Loucy (cell line): ENCODE results near the gene HHLA2.

Experiments
- H2AFZ ChIP-seq: fragments of 200-600 bp; sonication (generic); 2 replicates; pipeline ENCODE4 v1.6.0; 2016; ENCODE audit warnings: antibody characterized with exemption, mild to moderate bottlenecking, low read length, moderate library complexity
- H3F3A ChIP-seq: fragments of 200-600 bp; 2 replicates; pipeline ENCODE4 v1.6.0; 2016; ENCODE audit warnings: antibody characterized with exemption, low read depth, mild to moderate bottlenecking
- H3K27me3 ChIP-seq: fragments of 200-600 bp; sonication (generic); 2 replicates; pipeline ENCODE4 v1.6.1; 2014; ENCODE audit warnings: low read length, mild to moderate bottlenecking; ENCODE audit not compliant: insufficient read depth, poor library complexity, severe bottlenecking
- H3K36me3 ChIP-seq: fragments of 200-600 bp; sonication (generic); 2 replicates; pipeline ENCODE4 v1.6.1; 2016; ENCODE audit warnings: low read length; ENCODE audit not compliant: insufficient read depth
- H3K4me1 ChIP-seq: fragments of 200-600 bp; sonication (generic); 2 replicates; pipeline ENCODE4 v1.5.1; 2014; ENCODE audit warnings: low read length, mild to moderate bottlenecking; ENCODE audit not compliant: insufficient read depth, poor library complexity, severe bottlenecking
- H3K4me2 ChIP-seq: fragments of 200-600 bp; sonication (generic); 2 replicates; pipeline ENCODE4 v1.6.0; 2014; ENCODE audit warnings: antibody characterized with exemption, low read length, low read depth, mild to moderate bottlenecking; ENCODE audit not compliant: poor library complexity, severe bottlenecking
- H3K4me3 ChIP-seq: fragments of 200-600 bp; sonication (generic); 2 replicates; pipeline ENCODE4 v1.5.1; 2014; ENCODE audit warnings: low read length, mild to moderate bottlenecking, mixed read lengths; ENCODE audit not compliant: poor library complexity, severe bottlenecking
- H3K79me2 ChIP-seq: fragments of 200-600 bp; sonication (generic); 2 replicates; pipeline ENCODE4 v1.6.1; 2014; ENCODE audit warnings: low read length; ENCODE audit not compliant: insufficient read depth
- H3K9ac ChIP-seq: fragments of 200-600 bp; sonication (generic); 2 replicates; pipeline ENCODE4 v1.6.0; 2014; ENCODE audit warnings: mild to moderate bottlenecking, low read depth, low read length, moderate library complexity; ENCODE audit not compliant: poor library complexity, severe bottlenecking
- H3K9me2 ChIP-seq: fragments of 200-600 bp; sonication (generic); replicated peaks from 2 replicates; pipeline ENCODE4 v1.6.1; 2016; ENCODE audit warnings: low read depth, low read length, mixed read lengths
- H3K9me3 ChIP-seq: fragments of 200-600 bp; sonication (generic); 2 replicates; pipeline ENCODE4 v1.6.1; 2014; ENCODE audit warnings: mild to moderate bottlenecking, antibody characterized with exemption, low read length, low read depth; ENCODE audit not compliant: insufficient read depth
- H4K20me1 ChIP-seq: fragments of 200-600 bp; sonication (generic); 2 replicates; pipeline ENCODE4 v1.6.0; 2014; ENCODE audit warnings: antibody characterized with exemption, low read length, mild to moderate bottlenecking; ENCODE audit not compliant: insufficient read depth, poor library complexity, severe bottlenecking
- EZH2phosphoT487 ChIP-seq: fragments of 200-600 bp; IDR thresholded peaks from 2 replicates; pipeline ENCODE4 v1.6.1; 2018; ENCODE audit warnings: antibody characterized with exemption, mild to moderate bottlenecking, moderate library complexity, borderline replicate concordance
- TF ChIP-seq, protein P1 (sequence below): fragments of 200-600 bp; sonication (generic); conservative IDR thresholded peaks from 2 replicates; pipeline ENCODE4 v1.5.1; 2014; ENCODE audit warnings: mild to moderate bottlenecking, antibody characterized with exemption, low read length

Gene HHLA2

GRCh38 chr3:108312656-108313055 is 16.3 kb downstream of the HHLA2 start:
- Histone ChIP-seq H4K20me1 (no peaks in the 10 kb centered on the region), H3K9me3 (no peaks in the 10 kb centered on the region), H3K79me2 (no peaks in the 10 kb centered on the region), H3K4me1 (peaks cover 4% of the 10 kb centered on the region), H3K9ac (no peak overlapping the region), H3K27me3 (no peaks in the 10 kb centered on the region), H3K4me3 (no peak overlapping the region), H2AFZ (no peak overlapping the region), H3K36me3 (no peaks in the 10 kb centered on the region), H3F3A (no peaks in the 10 kb centered on the region), H3K4me2 (no peak overlapping the region), H3K9me2 (no peaks in the 10 kb centered on the region)
- no peak for TF ChIP-seq EZH2phosphoT487
- TF ChIP-seq, protein P1, sequence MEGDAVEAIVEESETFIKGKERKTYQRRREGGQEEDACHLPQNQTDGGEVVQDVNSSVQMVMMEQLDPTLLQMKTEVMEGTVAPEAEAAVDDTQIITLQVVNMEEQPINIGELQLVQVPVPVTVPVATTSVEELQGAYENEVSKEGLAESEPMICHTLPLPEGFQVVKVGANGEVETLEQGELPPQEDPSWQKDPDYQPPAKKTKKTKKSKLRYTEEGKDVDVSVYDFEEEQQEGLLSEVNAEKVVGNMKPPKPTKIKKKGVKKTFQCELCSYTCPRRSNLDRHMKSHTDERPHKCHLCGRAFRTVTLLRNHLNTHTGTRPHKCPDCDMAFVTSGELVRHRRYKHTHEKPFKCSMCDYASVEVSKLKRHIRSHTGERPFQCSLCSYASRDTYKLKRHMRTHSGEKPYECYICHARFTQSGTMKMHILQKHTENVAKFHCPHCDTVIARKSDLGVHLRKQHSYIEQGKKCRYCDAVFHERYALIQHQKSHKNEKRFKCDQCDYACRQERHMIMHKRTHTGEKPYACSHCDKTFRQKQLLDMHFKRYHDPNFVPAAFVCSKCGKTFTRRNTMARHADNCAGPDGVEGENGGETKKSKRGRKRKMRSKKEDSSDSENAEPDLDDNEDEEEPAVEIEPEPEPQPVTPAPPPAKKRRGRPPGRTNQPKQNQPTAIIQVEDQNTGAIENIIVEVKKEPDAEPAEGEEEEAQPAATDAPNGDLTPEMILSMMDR, result no peak

GRCh38 chr3:108315767-108316301 is 19.5 kb downstream of the HHLA2 start:
- no peak overlapping the region for H3K4me2 ChIP-seq
- H3K9me3 ChIP-seq, result no peaks in the 10 kb centered on the region
- H4K20me1 ChIP-seq, result no peaks in the 10 kb centered on the region
- peaks cover 30% of the 10 kb centered on the region for H3K4me1 ChIP-seq
- H3F3A ChIP-seq, result peaks cover 8% of the 10 kb centered on the region; the same call in 1 of the 2 replicates
- H3K79me2 ChIP-seq, result no peaks in the 10 kb centered on the region
- no peak overlapping the region for H2AFZ ChIP-seq
- H3K4me3 ChIP-seq, result no peak overlapping the region
- TF ChIP-seq, protein P1, result no peak
- TF ChIP-seq EZH2phosphoT487, result no peak
- no peaks in the 10 kb centered on the region for H3K9me2 ChIP-seq
- no peak overlapping the region for H3K9ac ChIP-seq
- no peaks in the 10 kb centered on the region for H3K36me3 ChIP-seq
- H3K27me3 ChIP-seq, result no peaks in the 10 kb centered on the region

- H3K4me1 ChIP-seq, result peaks cover 44% of the 10 kb centered on the region
These were observed 23.2 kb downstream of the HHLA2 start for GRCh38 chr3:108319428-108320082.

More at GRCh38 chr3:108319428-108320082, 23.2 kb downstream of the HHLA2 start:
- peaks cover 8% of the 10 kb centered on the region; the same call in 1 of the 2 replicates for H3F3A ChIP-seq
- H2AFZ ChIP-seq, result no peak overlapping the region
- H3K27me3 ChIP-seq, result no peaks in the 10 kb centered on the region
- H3K9me3 ChIP-seq, result no peaks in the 10 kb centered on the region
- no peaks in the 10 kb centered on the region for H3K36me3 ChIP-seq
- H3K79me2 ChIP-seq, result no peaks in the 10 kb centered on the region
- H3K4me2 ChIP-seq, result peak overlapping the region; percentile 71
- peak overlapping the region; percentile 11 for H3K9ac ChIP-seq
- H3K4me3 ChIP-seq, result peak overlapping the region; percentile 47
- no peaks in the 10 kb centered on the region for H3K9me2 ChIP-seq
- no peaks in the 10 kb centered on the region for H4K20me1 ChIP-seq
- TF ChIP-seq, protein P1, result no peak
- no peak for TF ChIP-seq EZH2phosphoT487
